A673 (cell line): ENCODE data around the gene SLIT3. TPM values are rescaled to one million over a fixed set of nuclear protein-coding genes. Genes with fewer than 3 reads are reported as not detected.

Experiments used
- BruUV-seq: library from RNA; stranded (reverse); fragments of 400-500 nt; replicated peaks from 2 replicates; lab custom pipeline; 2021; lab: Mats Ljungman, UMichigan
- CTCF ChIA-PET: fragments of 300-600 bp; sonication (Branson Sonifier 250); formaldehyde crosslinking; loops from one replicate; lab custom pipeline; 2022; ENCODE audit warnings: antibody characterized with exemption; lab: Charles Lee
- POLR2A ChIA-PET: fragments of 300-600 bp; sonication (Branson Sonifier 250); formaldehyde crosslinking; loops from one replicate; lab custom pipeline; 2022; ENCODE audit warnings: antibody characterized with exemption; ENCODE audit not compliant: low non-redundant PET; lab: Charles Lee
- DNase-seq: peaks from one replicate; pipeline ENCODE4 v3.0.0-alpha.2; 2015; ENCODE audit warnings: low spot score
- H3K27ac ChIP-seq: fragments of 200-600 bp; sonication (generic); 2 replicates; pipeline ENCODE4 v1.5.1; 2016; ENCODE audit warnings: mixed run types, low read depth, mild to moderate bottlenecking, mixed read lengths, antibody characterized with exemption, low read length; ENCODE audit not compliant: poor library complexity, severe bottlenecking
- H3K27me3 ChIP-seq: fragments of 200-600 bp; sonication (generic); replicated peaks from 2 replicates; pipeline ENCODE4 v1.6.1; 2017; ENCODE audit warnings: mixed run types, low read depth, mild to moderate bottlenecking, mixed read lengths, antibody characterized with exemption, low read length; ENCODE audit not compliant: insufficient read depth, poor library complexity
- H3K36me3 ChIP-seq: fragments of 200-600 bp; sonication (generic); 2 replicates; pipeline ENCODE4 v1.6.1; 2016; ENCODE audit warnings: mixed run types, mild to moderate bottlenecking, mixed read lengths, antibody characterized with exemption, low read length; ENCODE audit not compliant: insufficient read depth, poor library complexity, severe bottlenecking
- H3K4me1 ChIP-seq: fragments of 200-600 bp; sonication (generic); 2 replicates; pipeline ENCODE4 v1.6.1; 2017; ENCODE audit warnings: mixed run types, mild to moderate bottlenecking, mixed read lengths, antibody characterized with exemption, low read length; ENCODE audit not compliant: insufficient read depth, poor library complexity, severe bottlenecking
- H3K4me3 ChIP-seq: fragments of 200-600 bp; sonication (generic); 2 replicates; pipeline ENCODE4 v1.5.1; 2016; ENCODE audit warnings: low read depth, mixed run types, mild to moderate bottlenecking, mixed read lengths, low read length; ENCODE audit not compliant: poor library complexity, severe bottlenecking
- H3K9me3 ChIP-seq: fragments of 200-600 bp; sonication (generic); 2 replicates; pipeline ENCODE4 v1.6.1; 2016; ENCODE audit warnings: mixed run types, low read depth, mild to moderate bottlenecking, mixed read lengths, antibody characterized with exemption, low read length; ENCODE audit not compliant: poor library complexity, severe bottlenecking
- EZH2 ChIP-seq: fragments of 200-600 bp; sonication (generic); IDR thresholded peaks from 2 replicates; pipeline ENCODE4 v1.6.1; 2017; ENCODE audit warnings: borderline replicate concordance, low read depth, mild to moderate bottlenecking, mixed read lengths, antibody characterized with exemption, low read length; ENCODE audit not compliant: poor library complexity, severe bottlenecking
- intact Hi-C: fragments of 100-400 bp; cut with micrococcal nuclease; formaldehyde crosslinking; loops from one replicate; pipeline ENCODE4 v1.10.0; 2022; ENCODE audit not compliant: unreplicated experiment
- total RNA-seq: library from RNA; stranded (reverse); gene quantifications from 2 replicates; pipeline ENCODE4 v1.2.3, GENCODE V29; 2021
- TF ChIP-seq, protein P1 (sequence below): fragments of 300-800, 200-600 bp; sonication (generic); conservative IDR thresholded peaks from 2 replicates; pipeline ENCODE4 v1.5.1; 2017; ENCODE audit warnings: low read depth, mild to moderate bottlenecking, antibody characterized with exemption, low read length, moderate library complexity, mixed read lengths

The SLIT3 gene
- total RNA-seq, 1 experiment from 2014 or later = not detected

GRCh38 chr5:169152453-169152852 lies 148.5 kb downstream of the SLIT3 start:
- Histone ChIP-seq H3K9me3 (no peaks in the 10 kb centered on the region), H3K4me3 (no peak overlapping the region), H3K27ac (no peak overlapping the region), H3K4me1 (no peaks in the 10 kb centered on the region), H3K27me3 (peaks cover 26% of the 10 kb centered on the region), H3K36me3 (no peaks in the 10 kb centered on the region)
- no peak for DNase-seq
- no peak for TF ChIP-seq EZH2
- intact Hi-C loops = no loop called here
- ChIA-PET CTCF (no interaction called here), POLR2A (no interaction called here)
- no TSS peak for BruUV-seq

- no TSS peak for BruUV-seq
- intact Hi-C loops = no loop called here
These were observed 149.7 kb downstream of the SLIT3 start for GRCh38 chr5:169151051-169151805.

DNA sequence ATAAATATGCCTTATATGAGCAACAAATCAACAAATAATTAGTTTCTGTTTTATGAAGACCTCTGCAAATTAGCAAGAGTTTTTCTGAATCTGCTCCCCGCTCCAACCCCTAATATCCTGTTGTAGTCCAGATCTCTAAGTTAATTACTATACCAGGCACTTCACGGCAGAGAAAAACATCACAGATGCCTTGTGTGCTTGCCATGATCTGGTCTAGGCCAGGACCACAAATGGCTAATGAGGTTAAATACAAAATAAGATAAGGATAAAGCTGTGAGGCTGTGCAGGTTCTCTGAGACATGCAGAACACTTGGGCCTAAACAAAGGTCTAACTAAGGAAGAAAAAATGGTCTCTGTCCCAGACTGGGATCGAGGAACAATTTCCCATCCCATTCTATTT lies 150.8 kb downstream of the SLIT3 start:
- no peak overlapping the region for H3K27ac ChIP-seq
- no peak for DNase-seq
- no peaks in the 10 kb centered on the region for H3K4me1 ChIP-seq
- no TSS peak for BruUV-seq
- ChIA-PET CTCF (no interaction called here), POLR2A (no interaction called here)
- peaks cover 35% of the 10 kb centered on the region for H3K27me3 ChIP-seq
- intact Hi-C loops = no loop called here
- H3K4me3 ChIP-seq = no peak overlapping the region
- TF ChIP-seq EZH2 = no peak
- no peaks in the 10 kb centered on the region for H3K36me3 ChIP-seq
- H3K9me3 ChIP-seq = no peaks in the 10 kb centered on the region

More at GRCh38 chr5:169151051-169151805, 149.7 kb downstream of the SLIT3 start:
- TF ChIP-seq EZH2 = no peak
- TF ChIP-seq, protein P1, sequence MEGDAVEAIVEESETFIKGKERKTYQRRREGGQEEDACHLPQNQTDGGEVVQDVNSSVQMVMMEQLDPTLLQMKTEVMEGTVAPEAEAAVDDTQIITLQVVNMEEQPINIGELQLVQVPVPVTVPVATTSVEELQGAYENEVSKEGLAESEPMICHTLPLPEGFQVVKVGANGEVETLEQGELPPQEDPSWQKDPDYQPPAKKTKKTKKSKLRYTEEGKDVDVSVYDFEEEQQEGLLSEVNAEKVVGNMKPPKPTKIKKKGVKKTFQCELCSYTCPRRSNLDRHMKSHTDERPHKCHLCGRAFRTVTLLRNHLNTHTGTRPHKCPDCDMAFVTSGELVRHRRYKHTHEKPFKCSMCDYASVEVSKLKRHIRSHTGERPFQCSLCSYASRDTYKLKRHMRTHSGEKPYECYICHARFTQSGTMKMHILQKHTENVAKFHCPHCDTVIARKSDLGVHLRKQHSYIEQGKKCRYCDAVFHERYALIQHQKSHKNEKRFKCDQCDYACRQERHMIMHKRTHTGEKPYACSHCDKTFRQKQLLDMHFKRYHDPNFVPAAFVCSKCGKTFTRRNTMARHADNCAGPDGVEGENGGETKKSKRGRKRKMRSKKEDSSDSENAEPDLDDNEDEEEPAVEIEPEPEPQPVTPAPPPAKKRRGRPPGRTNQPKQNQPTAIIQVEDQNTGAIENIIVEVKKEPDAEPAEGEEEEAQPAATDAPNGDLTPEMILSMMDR = no peak
- Histone ChIP-seq H3K27me3 (peaks cover 36% of the 10 kb centered on the region), H3K4me1 (no peaks in the 10 kb centered on the region), H3K36me3 (no peaks in the 10 kb centered on the region), H3K9me3 (no peaks in the 10 kb centered on the region), H3K27ac (no peak overlapping the region), H3K4me3 (no peak overlapping the region)
- ChIA-PET POLR2A (no interaction called here), CTCF (no interaction called here)
- DNase-seq = no peak

GRCh38 chr5:169149317-169149716 lies 151.6 kb downstream of the SLIT3 start:
- intact Hi-C loops = no loop called here
- H3K4me3 ChIP-seq = no peak overlapping the region
- ChIA-PET CTCF (no interaction called here), POLR2A (no interaction called here)
- TF ChIP-seq, protein P1 = peak; percentile 39; the same call in 1 of the 2 replicates
- TF ChIP-seq EZH2 = no peak
- H3K27me3 ChIP-seq = peaks cover 43% of the 10 kb centered on the region
- no peaks in the 10 kb centered on the region for H3K4me1 ChIP-seq
- no peaks in the 10 kb centered on the region for H3K36me3 ChIP-seq
- H3K9me3 ChIP-seq = no peaks in the 10 kb centered on the region
- H3K27ac ChIP-seq = no peak overlapping the region
- DNase-seq = peak; percentile 4
- no TSS peak for BruUV-seq
